H4 (cell line): ENCODE results near the gene ZNF580. TPM values are rescaled to one million over a fixed set of nuclear protein-coding genes. Genes with fewer than 3 reads are reported as not detected.

Experiments
- DNase-seq: peaks from one replicate; pipeline ENCODE4 v3.0.0-alpha.2; 2015; ENCODE audit warnings: low spot score
- total RNA-seq: library from RNA; depleted of rRNA; stranded (reverse); fragments of >200 nt; shearing (Covaris generic); gene quantifications from 2 replicates; pipeline ENCODE4 v1.2.3, GENCODE V29; 2014

The ZNF580 gene
- total RNA-seq, 1 experiment from 2014 or later, result 19.2 TPM

GRCh38 chr19:55605637-55606470, 34.9 kb upstream of the ZNF580 start, which contains the start of gene ZNF865:
Gene ZNF865, plus strand, starts transcription at chr19:55605647. Its CDS starts 7,972 bp downstream, at chr19:55613619.
- DNase-seq, result peak; percentile 91

DNA sequence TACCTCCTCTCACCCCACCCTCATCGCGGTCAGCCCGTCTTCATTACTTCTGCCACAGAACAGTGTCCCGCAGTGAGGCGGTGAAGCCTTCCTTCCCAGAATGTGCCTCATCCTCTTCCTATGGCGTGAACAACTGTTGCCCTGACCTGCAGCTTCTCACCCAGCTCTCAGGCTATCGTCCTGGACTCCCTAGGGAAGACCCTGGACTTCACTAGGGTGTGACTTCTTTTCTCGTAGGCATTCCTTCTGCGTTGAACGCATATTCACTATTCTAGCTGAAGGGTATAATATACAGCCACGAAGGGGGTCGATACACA, 34.4 kb upstream of the ZNF580 start:
- DNase-seq, result no peak

DNA sequence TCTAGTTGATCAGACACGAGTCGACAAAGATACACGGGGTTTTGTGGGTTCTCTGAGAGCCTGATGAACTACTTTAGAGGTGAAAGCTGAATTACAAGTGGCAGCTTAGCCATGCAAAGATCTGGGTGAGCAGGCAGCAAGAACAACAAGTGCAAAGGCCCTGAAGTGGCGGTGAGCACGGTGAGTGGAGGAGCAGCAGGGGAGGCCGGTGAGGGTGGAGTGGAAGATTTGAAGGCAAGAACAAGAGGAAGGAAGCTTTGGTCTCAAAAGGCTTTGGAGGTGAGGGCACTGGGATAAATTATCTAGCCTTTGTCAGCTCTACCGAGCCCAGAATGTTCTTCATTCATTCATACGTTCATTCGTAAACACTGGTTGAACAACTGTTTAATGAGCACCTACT, 34.0 kb upstream of the ZNF580 start:
- DNase-seq, result no peak

GRCh38 chr19:55609326-55609725, 31.5 kb upstream of the ZNF580 start:
- DNase-seq, result no peak

DNA sequence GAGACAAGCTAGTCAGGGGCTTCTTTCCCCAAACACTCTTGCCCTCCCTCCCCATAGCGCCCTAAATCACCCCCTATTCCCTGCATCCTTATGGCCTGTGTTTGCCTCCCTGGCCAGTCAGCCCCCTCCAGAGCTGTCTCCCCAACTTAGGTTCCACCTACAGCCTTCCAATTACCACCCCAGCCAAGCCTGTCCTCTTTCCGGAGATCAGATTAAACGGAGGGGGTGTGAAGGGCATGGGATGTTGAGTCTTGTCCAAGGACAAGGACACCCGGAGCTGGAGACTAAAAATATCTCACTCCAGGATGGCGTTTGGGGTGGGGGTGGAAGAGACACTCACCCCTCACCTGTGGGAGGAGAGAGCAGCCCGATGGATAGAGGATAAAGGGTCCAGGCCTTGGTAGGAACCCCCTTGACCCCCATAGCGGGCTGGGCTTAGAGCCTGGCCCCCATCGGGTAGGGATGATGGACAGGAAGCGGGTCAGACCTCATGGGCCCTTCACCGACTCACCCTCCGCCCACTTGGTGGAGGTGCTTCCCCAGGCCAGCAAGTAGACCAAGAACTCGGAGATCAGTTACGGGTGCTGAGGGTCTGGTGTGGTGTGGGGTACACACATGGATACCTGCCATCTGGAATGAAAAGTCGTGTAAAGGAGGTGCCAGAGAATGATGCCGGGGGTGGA, 29.4 kb upstream of the ZNF580 start:
- no peak for DNase-seq

DNA sequence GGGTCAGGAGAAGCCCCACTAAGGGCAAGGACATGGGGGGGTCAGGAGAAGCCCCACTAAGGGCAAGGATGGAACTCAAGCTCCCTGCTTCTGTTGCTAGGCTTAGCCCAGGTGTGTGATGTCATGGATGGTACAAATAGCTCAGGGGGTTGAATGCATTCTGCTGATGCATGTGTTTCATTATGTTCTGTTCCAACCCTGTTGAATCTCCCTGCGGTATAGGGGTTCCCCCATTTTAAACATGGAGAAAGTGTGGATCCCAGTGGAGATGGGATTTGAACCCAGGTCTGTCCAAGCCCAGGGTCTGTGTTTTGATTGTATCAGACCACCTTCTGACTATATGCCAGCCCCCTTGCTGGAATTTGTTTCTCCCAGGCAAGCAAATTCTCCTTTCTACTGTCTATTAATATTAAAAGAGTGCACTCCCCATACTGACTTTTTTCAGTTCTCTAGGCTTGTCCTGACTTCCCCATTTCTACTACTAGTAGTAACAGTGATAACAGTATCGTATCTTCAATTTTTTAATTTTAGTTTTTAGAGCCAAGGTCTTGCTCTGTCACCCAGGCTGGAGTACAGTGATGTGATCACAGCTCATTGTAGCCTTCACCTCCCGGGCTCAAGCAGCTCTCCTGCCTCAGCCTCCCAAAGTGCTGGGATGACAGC, 28.7 kb upstream of the ZNF580 start:
- no peak for DNase-seq

DNA sequence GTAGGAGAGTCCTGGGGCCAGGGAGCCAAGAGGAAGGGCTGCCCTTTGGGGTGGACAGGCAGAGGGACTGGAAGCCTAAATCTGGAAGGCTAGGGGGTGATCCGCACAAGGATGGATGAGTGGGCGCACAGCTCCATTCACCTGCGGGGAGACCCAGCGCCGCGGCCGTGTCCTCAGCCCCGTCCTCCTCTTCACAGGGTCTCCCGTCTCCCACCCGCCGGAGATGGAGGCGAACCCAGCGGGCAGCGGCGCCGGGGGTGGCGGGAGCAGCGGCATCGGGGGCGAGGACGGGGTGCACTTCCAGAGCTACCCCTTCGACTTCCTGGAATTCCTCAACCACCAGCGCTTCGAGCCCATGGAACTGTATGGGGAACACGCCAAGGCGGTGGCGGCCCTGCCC, 27.4 kb upstream of the ZNF580 start:
- no peak for DNase-seq

GRCh38 chr19:55613930-55614710, 26.7 kb upstream of the ZNF580 start:
- DNase-seq, result no peak

GRCh38 chr19:55614711-55615542, 25.9 kb upstream of the ZNF580 start:
- DNase-seq, result no peak

DNA sequence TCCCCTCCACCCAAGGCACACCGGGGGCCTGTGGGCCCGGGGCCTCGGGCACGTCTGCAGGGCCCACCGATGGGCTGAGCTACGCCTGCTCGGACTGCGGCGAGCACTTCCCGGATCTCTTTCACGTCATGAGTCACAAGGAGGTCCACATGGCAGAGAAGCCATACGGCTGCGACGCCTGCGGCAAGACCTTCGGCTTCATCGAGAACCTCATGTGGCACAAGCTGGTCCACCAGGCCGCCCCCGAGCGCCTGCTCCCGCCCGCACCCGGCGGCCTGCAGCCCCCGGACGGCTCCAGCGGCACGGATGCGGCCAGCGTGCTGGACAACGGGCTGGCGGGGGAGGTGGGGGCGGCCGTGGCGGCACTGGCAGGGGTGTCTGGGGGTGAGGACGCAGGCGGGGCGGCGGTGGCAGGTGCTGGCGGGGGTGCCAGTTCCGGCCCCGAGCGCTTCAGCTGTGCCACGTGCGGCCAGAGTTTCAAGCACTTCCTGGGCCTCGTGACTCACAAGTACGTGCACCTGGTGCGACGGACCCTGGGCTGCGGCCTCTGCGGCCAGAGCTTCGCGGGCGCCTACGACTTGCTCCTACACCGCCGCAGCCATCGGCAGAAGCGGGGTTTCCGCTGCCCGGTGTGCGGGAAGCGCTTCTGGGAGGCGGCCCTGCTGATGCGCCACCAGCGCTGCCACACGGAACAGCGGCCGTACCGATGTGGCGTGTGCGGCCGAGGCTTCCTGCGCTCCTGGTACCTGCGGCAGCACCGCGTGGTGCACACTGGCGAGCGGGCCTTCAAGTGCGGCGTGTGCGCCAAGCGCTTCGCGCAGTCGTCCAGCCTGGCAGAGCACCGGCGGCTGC, 25.0 kb upstream of the ZNF580 start:
- no peak for DNase-seq

- no peak for DNase-seq
Measured at GRCh38 chr19:55616395-55616875, 24.4 kb upstream of the ZNF580 start.

DNA sequence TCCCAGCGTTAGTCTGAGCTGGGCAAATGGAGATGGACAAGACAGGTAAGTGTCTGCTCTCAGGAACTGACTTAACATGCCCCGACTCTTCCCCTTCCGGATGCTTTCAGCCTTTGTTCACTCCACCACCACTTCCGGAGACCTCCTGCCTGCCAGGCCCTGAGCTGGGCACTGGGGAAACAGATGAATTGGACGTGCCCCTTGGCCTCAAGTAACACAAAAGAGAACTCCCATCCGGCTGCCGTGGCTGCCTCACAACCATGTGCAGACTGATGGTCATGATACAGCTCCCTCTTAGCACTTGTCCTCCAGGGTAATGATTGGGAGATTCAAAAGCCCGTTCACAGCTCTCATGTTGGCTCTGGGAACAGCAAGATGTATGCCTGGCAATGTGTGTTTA, 23.4 kb upstream of the ZNF580 start:
- DNase-seq, result no peak

- no peak for DNase-seq
Measured at GRCh38 chr19:55618426-55618825, 22.4 kb upstream of the ZNF580 start.

DNA sequence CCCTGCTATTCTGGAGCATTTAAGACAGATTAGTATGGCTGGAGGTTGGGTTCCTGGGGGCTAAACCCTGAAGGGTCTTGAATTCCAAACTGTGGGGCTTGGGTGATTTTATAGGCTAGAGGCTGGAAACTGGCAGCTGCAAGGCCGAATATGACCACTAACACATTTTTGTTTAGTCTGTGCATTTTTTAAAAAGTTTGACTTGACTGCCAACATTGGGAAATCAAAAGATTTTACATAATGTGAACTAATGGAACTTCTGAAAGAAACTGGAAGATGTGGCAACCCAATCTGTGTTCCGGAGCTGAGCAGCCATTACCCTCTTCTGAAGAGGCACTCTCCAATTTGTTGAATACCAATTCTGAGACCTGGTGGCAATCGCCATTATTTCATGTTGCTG, 21.5 kb upstream of the ZNF580 start:
- DNase-seq, result no peak

DNA sequence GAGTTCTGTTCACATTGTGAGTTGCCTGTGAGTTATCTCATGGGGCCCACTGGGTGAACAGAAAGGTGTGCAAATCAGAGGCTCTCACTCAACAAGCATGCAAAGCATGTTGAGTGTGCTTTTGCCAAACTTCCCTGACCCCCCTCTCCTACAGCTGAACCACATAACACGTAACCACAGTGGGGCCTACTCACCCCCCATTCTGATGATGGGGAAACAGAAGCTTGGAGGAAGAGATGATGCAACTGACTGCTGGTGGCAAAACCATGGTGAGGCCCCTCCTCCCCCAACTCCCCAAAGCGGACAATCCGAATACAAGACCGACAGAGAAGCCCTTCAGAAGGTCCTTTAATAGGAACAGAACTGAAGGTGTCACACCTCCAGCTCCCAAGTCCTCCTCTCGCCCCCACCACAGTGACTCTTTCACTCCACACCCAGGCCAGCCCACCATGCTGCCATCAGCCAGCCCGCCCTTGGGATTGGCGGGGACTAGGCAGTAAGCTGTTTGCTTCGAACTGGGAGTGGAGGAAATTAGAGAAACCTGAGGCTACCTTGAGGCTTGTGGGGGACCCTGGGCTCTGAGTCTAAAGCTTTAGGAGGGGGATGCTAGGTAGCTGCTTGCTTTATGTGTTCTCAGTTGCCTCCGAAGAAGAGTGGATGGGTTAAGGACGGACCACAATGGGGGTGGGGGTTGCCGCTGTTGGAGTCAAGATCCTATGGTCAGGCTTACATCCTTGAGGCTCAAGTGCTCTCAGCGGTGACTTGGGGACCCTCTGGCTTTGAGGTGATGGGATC, 20.2 kb upstream of the ZNF580 start:
- DNase-seq, result no peak

GRCh38 chr19:55621205-55621672, 19.6 kb upstream of the ZNF580 start:
- DNase-seq, result no peak

DNA sequence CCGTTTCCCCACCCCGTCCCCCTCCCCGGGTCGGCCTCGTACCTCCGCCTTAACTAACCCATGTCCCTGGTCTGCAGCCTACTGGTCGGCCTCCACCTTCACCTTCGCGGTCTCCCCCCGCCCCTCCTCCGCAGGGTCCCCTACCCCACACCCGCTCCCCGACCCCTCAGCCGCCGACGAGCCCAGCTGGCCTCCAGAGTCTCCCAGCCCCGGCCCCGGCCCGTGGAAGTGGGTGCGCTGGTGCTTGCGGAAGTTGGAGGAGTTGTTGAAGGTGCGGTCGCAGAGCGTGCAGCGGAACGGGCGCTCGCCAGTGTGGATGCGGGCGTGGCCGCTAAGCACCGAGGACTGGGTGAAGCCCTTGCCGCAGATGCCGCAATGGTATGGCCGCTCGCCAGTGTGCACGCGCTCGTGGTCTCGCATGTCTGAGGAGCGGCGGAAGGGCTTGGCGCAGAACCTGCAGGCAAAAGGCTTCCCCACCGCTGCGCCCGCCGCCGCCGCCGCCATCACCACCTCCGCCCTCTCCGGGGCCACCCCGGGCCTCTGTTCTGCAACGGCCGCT, 19.1 kb upstream of the ZNF580 start:
- DNase-seq, result no peak

- no peak for DNase-seq
Measured at GRCh38 chr19:55622242-55622969, 18.4 kb upstream of the ZNF580 start.
